OCI-M2 (cell line): ENCODE results near the gene PDE1C.

ENCODE experiments used
- DNase-seq: peaks from one replicate; lab custom pipeline; 2025; ENCODE audit not compliant: unreplicated experiment; lab: John Stamatoyannopoulos, UW

The PDE1C gene

DNA sequence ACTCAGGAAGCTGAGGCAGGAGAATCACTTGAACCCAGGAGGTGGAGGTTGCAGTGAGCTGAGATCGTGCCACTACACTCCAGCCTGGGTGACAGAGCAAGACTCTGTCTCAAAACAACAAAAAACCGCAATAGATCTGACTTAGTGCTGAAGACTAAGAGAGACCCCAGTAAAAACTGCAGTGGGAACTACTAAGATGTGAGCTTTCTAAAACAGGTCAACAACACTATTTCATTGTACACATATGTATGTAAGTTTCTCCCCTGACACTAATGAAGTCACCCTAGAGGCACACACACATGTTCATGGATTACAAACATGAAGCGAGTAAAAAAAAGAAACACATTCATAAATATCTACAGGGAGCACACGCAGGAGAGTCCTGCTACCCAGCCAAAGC lies 68.3 kb downstream of the PDE1C start:
- DNase-seq: no peak

DNA sequence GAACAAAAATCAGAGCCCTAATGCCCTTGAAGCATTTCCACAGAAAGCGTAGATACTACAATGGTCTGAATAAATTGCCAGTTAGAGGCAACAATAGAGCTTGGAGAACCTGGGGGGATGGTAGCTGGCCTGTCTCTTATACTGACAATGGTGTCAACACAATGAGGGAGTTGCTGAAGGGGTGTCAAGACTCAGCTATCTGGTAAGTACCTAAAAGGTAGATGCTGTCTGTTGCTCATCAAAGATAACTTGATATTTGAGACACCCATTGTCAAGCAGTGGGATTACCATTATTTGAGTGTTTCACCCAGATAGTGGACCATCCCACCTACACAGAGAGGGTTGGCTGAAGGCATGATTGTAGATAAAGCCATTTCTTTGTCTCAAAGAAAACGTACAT lies 72.8 kb downstream of the PDE1C start:
- DNase-seq: no peak

DNA sequence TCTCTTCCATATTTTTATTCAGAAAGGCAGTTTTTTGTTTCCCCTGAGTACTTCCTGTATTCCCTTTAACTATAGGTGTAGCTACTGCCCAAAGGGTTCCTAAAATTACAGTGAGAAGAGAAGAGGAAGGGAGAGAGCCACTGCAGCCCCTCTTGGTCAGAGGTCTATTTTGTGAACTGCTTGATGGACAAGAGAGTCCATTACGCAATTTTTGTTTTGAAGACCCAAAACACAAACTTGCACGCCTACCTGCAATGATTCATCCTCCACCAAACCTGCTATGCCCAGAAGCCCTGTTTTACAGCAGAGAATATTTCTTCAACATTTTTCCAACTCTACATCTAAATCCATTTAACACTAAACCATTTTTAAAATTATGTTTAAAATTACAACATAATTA lies 75.1 kb downstream of the PDE1C start:
- DNase-seq: no peak

DNA sequence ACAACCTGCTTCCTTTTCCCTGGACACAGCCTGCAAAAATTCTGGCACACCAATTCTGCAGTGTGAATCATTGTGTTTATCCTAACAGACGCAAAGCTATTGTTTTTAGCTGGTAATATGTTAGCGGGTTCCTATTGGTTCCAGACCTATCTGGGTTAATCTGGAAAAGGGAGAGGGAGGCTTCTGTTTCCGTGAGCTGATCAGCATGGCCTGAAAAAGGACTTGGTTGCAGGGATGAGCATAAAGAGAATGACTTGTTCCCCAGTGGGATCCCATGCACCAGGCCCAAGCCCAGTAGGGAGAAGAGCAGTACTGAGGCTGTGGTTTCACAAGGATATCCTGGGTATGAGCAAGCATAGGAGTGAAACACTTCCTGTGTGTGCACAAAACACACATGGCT lies 78.4 kb downstream of the PDE1C start:
- DNase-seq: no peak

DNA sequence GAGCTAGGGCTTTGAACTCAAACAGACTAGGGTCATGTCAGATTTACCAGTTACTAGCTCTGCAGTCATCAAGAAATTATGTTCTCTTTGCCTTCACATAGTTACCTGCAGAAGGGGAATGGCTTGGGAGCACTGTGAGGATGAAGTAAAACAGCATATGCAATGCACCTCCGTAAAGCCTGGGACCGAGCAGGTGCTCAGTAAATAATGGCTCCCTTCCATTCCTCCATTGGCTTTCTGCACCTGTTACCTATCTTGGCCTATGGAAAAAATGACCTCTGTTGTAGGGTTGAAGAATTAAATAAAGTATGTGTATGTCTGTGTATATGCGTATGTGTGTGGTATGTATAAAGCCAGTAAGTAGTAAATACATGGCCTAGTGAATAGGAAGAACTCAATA lies 78.8 kb downstream of the PDE1C start:
- DNase-seq: no peak

DNA sequence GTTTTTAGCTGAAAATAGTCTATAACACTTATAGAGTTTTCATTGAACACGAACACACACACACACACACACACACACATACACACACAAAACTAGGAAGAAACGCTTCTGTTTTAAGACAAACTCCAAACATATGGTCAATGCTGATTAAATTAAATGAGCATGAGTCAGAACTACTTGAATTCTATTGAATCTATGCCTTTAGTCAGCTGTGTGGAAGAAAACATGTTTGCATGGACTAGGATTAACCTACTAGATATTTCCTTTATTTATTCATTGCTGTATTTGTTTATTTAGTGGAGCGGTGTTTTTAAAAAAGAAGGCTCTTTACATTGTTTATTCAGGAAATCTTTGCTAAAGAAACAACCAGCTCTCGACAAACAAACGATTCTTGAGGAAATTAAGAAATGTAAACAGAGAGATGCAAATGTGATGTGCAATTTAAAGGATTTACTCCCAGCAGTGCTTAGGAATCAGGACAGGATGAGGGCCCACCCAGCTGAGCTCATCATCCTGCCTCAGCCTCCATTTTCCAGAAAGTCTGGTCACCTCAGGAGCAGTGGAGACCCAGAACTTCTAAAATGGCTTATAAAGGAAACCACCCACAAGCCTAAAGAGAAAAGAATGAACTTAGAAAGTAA lies 83.2 kb downstream of the PDE1C start:
- no peak for DNase-seq

DNA sequence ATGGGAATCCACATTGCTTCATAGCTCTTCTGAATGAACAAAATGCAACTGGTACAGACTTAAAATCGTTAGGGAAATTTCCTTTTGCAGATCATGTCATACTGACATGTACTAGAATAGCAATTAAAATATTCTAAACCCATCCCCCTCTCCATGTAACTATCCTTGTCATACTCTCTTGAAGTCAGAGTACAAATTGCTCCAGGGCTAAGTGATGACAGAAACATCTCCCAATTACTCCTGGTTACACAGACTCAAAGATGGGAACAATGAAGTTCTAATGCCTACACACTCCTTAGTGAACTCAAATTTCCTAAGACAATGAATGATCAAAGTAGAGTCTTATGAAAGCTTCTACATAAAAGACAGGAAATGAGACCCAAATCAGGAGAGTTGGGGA lies 87.2 kb downstream of the PDE1C start:
- DNase-seq: no peak

DNA sequence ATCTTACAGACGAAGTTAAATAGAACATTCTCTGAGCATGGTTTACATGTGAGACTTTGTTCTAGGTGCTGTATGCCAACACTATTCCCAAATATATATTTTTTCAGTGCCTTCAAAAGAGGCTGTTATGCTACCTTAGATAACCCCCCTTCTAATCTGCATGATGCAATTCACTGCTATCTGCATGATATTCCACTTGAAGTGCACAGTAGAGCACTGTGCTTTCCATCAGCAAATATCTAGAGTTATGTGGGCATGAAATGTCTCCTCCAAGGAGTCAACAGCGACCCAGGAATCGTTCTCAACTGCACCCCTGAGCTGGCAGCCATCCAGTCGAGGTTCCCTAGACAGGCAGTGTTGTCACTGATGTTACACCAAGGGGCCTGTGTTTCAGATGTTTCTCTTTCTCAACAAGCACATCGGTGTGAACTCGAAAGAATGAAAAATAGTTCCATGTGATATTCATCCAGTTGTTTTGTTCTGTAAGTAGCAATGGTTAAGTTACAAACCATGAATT lies 88.3 kb downstream of the PDE1C start:
- DNase-seq: no peak

DNA sequence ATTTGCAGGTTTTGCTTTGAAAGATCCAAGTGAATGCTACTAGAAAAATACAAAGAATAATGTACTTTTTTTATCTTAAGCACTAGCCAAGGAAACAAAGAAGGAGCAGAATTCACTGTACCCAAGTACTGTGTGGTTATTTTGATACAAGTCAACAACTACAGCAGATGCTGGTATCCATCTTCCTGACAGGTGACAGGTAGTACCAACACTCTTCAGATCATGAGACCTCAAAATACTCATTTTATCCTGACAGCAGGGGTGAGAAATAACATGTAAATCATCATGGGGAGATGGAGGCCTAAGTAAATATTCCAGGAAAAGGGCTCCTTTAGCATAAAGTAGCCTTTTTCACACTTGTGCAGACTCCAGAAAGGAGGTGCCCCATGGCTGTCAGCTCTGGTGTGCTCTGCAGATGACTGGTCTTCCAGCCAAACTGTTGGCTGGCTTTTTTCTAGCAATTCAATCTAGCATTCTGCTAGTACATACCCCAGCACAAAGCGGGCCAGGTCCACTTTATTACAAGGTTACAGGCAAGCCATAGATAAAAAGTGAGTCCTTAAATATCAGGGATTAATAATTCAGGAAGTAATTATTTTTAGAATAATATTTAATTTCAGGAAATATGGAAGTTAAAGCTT lies 90.4 kb downstream of the PDE1C start:
- DNase-seq: no peak

DNA sequence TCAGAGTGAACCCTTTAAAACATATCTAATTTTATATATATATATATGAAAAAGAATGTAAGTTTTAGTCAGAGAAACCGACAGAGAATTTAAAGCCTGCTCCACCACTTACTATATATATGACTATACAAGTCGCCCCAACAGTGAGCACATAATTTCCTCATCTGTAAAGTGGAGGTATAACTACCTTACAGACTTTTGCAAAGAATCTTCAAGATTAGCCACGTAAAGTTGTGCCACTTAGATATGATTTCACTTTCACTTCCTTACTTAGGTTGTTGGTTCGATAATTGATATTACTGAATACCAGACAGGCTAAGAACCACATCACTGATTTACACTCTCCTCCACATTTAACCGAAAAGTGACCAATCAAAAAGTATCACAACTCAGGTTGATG lies 94.7 kb downstream of the PDE1C start:
- DNase-seq: no peak

DNA sequence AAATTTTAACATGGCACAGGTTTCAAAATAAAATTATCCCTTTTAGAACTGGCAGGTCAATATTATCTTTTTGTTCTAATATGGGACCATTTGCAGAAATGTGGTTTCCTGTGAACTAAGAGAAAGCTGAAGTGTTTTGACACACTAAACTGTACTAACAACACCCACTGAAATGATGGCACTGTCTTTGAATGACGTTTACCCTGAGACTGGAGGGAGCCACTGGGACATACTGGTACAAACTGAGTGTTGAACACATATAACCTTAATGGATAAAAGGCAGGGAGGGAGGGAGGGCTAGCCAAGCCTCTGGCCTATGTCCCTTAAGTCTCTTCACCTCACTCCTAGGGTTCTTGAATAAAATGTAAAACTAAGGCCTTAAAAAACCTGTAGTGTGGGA lies 95.9 kb downstream of the PDE1C start:
- no peak for DNase-seq

DNA sequence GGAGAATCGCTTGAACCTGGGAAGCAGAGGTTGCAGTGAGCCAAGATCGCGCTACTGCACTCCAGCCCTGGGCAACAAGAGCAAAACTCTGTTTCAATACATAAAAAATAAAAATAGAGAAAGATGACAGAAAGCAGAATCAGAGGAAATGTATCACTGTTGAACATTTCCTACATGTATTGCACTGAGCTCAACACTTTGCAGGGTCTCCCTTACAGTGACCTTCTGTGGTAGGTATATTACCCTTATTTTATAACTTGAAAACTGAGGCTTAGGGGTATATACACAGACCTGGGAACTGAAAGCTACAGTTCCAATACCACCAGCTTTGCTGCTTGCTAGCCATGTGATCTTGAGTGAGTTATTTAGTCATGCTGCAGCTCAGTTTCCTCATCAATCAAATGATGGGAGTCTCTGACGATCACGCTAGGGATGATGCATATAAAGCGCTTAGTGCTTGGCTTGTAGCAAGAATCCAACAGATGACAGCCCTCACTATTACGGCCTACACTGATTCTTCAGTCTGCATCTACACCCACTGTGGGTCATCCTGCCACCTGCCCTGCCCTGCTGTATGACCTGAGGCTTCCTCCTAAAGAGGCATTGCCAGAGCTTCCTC lies 99.0 kb downstream of the PDE1C start:
- DNase-seq: no peak

DNA sequence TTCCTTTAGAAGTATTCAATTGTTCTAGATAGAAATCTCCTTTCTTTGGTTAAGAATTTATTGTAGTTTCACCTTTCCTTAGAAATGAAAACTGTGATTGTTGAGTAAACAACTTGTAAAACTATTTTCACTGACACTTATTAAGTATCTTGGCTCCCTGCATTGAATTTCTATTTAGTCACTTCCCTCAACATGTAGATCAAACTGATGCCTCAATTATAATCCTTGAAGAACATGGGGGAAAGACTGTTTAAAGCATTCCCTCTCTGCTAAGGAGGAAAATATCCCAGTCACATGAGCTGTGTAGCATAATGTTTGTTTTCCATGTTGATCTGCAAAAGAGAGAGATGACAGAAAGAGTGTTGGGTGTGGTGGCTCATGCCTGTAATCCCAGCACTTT lies 99.7 kb downstream of the PDE1C start:
- no peak for DNase-seq

DNA sequence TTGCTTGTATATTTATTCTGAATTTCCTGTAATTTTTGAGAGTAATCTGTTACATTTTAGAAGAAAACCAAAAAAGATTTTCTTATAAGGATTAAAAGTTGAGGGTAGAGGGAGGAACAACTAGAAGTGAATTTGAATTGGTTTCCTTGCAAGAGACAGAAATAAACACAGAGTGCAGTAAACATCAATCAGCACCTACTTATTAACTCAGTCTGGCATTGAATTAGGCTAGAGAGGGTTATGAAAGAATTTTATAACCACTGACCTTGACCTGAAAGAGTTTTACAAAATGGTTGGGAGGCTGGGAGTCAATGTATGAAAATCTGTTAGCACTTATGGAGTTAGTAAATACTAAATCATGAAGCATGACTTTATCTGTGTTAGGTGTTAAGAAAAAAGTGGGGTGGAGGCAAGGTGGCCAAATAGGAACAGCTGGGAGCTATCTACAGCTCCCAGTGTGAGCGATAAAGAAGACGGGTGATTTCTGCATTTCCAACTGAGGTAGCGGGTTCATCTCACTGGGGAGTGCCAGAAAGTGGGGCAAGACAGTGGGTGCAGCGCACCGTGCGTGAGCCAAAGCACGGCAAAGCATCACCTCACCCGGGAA lies 106.5 kb downstream of the PDE1C start:
- no peak for DNase-seq

DNA sequence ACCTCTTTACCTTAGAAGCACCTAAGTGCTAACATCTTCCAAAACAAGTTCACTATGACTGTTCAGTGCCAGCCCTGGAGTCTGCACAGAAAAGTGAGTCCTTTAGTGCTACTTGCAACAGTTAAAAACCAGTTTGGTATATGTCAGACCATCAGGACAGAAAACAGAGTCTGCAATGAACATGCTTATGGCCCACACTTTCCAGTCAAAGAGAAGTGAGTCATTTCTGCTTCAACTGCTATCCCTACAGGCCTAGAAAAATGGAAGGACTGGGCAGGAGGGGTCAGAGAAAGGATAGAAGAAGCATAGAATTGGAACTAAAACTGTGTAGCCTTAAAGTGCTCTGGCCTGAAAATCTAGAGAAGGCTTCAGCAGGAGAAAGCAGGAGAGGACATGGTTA lies 108.0 kb downstream of the PDE1C start:
- DNase-seq: no peak

DNA sequence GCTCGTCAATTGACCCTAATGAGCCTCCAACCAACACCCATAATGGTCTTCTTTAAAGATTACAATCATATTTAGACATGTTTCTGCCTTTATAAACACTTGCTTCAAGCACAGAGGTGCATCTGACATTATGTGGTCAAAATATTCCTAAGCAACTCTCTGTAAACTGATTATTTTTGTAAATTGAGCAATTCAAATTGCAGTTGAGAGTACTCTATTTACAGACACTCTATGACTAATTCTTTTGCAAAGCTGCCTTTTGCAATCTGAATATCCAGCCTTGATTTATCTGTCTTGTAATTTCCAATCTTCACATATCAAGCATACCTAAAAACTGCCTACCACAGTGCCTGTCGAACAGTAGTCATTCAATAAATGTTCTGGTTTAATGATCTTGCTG lies 112.0 kb downstream of the PDE1C start:
- no peak for DNase-seq

DNA sequence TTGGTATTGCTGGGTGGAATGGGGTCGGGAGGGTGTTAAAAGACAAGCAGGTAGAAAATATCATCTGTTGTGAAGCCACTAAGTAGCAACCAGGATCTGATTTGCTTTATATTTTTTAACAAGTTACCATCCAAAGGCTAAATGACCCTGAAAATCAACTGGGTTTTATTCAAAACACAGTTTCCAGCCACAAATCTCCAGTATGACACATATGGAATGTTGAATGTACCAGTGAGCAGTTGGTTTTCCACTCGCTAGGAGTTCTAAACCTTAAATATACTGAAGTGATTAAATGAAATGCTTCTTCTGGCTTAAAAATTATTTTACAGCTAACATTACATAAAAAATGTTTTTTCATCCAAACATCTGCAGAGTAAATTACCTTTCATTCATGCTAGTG lies 112.5 kb downstream of the PDE1C start:
- no peak for DNase-seq

DNA sequence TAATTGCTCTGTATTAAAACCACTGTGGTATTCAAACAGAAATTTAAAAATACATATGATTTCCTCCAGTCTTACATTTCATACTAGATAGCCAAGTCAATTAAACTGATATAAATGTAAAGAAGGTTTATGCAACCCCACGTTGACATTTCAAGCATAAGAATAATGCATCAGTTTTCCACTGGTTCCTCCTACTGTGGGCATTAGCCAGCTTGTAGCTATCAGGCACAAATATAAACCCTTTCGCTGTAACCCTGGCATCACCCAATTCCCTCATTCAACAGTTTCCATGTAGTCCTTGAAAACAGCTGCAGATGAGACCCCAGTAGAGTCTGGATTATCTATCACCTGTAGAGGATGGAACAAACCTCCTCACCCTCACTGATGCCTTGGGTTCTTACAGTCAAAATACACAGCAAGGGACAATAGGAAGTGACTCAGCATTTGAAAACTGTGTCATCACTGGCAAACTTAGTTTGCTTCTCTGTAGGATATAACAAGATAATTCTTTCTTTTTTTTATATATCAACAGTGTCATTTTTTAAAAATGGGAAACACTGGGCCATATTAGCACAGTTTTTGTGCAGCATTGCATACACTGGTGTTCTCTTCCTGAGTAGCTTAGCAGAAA lies 113.0 kb downstream of the PDE1C start:
- no peak for DNase-seq

DNA sequence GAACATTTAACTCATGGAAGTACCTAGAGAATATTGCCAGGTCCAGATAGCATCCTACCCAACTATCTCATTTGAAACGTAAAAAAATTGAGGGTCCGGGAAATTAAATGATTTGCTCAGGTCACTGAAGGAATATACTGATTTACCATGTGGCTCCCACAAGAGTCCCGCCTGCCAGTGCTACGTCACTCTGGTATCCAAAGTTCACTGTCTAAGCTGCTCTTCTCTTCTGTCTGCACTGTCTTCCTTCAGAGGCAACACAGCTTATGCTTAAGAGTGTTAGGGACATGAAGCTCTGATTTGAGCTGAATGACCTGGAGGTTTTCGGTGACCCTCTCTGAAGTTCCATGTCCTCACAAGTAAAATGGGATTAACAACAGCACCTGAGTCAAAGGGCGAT lies 114.6 kb downstream of the PDE1C start:
- no peak for DNase-seq

DNA sequence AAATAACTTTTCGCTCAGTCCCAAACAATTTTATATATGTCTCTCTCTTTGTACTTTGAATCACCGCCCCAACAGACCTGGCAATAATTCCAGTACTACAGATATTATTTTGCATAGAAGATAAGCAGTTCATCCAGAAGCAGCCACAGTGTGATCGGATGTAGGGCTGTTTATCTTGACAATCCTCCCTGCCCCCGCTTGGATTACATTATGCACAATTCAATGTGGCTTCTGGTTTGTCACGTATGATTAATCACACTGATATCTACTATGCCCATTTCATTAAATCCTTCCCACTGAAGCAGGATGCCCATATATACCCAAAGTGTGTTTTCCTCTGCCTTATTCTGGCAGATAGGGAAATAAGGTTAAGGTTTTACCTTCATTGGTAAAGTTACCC lies 115.2 kb downstream of the PDE1C start:
- no peak for DNase-seq

DNA sequence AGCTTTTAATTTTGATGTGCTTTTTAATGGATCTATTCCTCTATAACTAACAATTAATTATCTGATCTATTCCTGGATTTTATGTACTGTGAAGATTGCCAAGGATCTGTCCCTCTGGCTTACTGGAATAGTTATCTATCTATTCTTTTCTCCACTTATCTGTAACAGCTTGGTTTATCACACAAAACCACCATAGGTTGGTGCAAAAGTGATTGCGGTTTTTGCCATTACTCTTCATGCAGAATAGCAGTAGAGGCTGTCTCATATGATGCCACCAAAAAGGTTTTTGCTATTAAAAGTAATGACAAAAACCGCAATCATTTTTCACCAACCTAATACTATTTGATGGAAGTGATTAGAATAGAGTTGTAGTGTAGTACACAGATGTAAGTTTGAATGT lies 115.7 kb downstream of the PDE1C start:
- no peak for DNase-seq

DNA sequence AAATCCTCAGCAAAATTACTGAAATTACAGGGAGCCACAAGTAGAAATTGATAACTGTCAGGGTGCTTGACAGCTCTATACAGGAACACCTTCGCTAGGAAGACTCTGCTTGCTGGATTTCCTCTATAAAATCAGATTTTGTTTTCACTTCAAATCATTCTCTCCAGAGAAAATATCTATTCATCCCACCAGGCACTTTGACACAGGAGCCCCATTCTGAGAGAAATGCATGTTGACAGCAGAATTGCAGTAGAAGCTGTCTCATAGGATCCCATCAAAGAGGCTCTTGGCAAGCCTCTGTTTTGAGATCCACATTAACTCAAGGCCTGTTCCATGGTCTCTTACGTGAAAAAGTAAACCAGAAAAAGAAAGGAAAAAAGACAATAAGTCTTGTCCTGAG lies 116.8 kb downstream of the PDE1C start:
- no peak for DNase-seq
